Hippocampal formation (tissue), 2 donors: Measurements from ENCODE around the gene GADD45B.
"Not testable (repeated sequence)": the region's sequence is repeated elsewhere in the genome, so short reads cannot be mapped to it uniquely, and the experiment has no call there.

Source experiments
- DNase-seq, 2 donors: peaks; one replicate each; lab custom pipeline; 2025; lab: John Stamatoyannopoulos, UW

GADD45B gene

GRCh38 chr19:2514981-2515518, 39.1 kb downstream of the GADD45B start:
- no peak for DNase-seq

- no peak for DNase-seq
Observed at GRCh38 chr19:2516727-2517126, 40.8 kb downstream of the GADD45B start.

- DNase-seq: no peak
Observed at GRCh38 chr19:2517881-2518601, 42.1 kb downstream of the GADD45B start.

GRCh38 chr19:2518856-2519255, 42.9 kb downstream of the GADD45B start:
- DNase-seq: not testable (repeated sequence)

- no peak for DNase-seq
Observed at GRCh38 chr19:2519482-2519881, 43.6 kb downstream of the GADD45B start.

- DNase-seq: peak in 1 of 2 donors; percentile 23
Observed at GRCh38 chr19:2523630-2524311, 47.8 kb downstream of the GADD45B start.

GRCh38 chr19:2524361-2524839, 48.5 kb downstream of the GADD45B start:
- DNase-seq: no peak

GRCh38 chr19:2524840-2525723, 49.2 kb downstream of the GADD45B start:
- DNase-seq: no peak

- no peak for DNase-seq
Observed at GRCh38 chr19:2527171-2527570, 51.2 kb downstream of the GADD45B start.

- DNase-seq: no peak
Observed at GRCh38 chr19:2527686-2528085, 51.8 kb downstream of the GADD45B start.
